Effector CD4-positive, alpha-beta T cell (primary cell): ENCODE results near the gene LRP5.
"Not testable (repeated sequence)": the region's sequence is repeated elsewhere in the genome, so short reads cannot be mapped to it uniquely, and the experiment has no call there.

Experiments used
- DNase-seq: peaks from one replicate; pipeline ENCODE4 v3.0.0-alpha.2; 2020

Gene LRP5

DNA sequence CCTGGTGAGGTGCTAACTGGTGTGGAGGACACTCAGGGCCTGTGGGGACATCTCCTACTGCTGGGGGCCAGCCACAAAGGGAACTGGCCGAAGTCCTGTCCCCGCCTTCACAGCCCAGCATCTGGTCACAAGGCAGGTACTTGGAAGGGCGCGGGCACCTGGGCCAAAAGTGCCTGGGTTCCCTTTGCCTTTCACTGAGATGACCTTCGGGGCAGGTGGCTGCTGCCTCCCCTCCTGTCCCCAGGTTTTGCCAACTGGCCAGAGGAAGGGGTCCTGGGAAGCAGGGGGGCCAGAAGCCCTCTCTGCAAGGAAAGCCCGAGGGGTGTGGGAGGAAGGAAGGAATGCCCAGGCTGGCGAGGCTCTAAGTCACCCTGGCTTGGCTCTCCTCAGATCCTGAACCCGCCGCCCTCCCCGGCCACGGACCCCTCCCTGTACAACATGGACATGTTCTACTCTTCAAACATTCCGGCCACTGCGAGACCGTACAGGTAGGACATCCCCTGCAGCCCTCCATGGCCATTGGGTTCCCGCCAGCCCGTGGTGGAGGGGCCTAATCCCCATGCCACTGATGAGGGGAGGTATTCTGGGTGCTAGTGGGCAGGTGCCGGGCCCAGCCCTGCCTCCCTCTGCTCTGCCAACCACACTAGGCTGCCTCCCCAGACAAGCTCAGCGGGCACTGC is 133.8 kb downstream of the LRP5 start:
- no peak for DNase-seq

DNA sequence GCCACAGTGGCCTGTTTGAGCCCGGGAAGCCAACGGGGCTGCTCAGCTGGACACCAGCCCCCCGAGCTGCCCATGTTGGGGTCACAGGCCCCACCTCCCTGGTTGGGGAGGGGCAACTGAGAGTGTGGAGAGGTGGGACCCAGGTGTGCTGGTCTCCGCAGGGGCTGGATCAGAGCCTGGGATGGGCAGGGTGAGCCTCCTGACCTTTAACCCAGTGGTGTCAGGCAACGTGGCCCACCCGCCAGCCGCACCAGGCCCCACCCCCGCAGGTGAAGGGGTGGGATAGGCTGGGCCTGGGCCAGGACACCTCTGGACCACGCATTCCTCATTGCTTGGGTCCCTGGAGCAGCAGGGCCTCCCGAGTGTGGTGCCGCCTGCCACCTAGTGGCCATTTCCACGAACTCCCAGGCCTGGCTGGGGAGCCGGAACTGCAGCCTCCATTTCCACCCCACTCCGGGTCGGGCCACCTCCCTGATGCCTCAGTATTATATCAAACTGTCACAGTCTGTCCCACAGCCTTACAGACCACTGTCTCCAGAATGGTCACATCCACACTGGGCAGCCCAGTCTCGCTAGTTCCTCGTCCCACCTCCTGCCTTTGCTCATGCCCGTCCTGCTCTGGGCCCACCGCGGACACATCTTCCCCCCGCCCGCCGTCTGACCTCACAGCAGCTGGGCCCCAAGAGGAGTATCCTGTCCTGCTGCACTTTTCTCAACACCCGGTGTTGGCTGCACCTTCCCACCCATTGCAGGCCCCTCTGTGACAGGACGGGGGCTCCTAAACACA is 134.8 kb downstream of the LRP5 start:
- peak; percentile 73 for DNase-seq

DNA sequence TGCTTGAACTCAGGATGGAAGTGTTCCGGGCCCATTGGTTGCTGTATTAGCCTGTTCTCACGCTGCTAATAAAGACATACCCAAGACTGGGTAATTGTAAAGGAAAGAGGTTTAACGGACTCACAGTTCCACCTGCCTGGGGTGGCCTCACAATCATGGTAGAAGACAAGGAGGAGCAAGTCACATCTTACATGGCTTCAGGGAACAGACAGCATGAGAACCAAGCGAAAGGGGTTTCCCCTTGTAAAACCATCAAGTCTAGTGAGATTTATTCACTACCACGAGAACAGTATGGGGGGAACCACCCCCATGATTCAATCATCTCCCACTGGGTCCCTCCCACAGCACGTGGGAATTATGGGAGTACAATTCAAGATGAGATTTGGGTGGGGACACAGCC is 135.5 kb downstream of the LRP5 start:
- not testable (repeated sequence) for DNase-seq

DNA sequence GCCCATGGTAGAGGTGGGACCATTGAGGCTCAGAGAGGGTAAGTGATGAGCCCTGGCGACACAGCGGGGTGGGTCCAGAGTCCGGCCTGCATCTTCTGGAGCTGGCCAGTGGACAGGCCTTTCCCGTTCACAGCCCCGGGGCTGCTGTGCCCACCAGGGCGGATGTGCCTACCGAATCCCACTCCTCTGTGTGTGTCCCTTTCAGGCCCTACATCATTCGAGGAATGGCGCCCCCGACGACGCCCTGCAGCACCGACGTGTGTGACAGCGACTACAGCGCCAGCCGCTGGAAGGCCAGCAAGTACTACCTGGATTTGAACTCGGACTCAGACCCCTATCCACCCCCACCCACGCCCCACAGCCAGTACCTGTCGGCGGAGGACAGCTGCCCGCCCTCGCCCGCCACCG is 136.2 kb downstream of the LRP5 start:
- DNase-seq: no peak

DNA sequence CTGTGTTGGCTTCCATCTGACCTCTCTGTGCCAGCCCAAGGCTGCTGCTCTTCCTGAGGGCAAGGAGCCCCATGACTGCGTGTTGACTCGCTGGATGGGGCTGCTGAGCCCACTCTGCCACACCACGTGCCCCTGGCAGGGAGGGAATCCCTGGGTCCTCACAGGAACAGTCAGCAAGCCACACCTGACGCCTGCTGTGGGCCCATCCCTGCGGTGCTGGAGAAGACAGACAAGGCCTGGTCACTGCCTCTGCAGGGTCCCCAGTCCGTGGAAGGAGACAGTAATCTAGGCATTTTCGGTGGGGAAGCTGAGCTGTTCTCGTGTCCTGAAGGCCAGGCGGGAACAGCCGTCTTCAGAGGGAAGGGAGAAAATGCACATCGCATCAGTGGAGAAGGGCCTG is 137.6 kb downstream of the LRP5 start:
- no peak for DNase-seq

DNA sequence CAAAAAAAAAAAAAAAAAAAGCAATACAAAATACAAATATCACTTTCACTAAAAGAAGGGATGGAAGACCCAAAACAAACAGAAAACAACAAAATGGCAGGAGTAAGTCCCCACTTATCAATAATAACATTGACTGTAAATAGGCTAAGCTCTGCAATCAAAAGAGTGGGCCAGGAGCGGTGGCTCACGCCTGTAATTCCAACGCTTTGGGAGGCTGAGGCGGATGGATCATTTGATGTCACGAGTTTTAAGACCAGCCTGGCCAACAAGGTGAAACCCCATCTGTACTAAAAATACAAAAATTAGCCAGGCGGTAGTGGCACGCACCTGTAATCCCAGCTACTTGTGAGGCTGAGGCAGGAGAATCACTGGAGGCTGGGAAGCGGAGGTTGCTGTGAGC is 138.3 kb downstream of the LRP5 start:
- DNase-seq: no peak

DNA sequence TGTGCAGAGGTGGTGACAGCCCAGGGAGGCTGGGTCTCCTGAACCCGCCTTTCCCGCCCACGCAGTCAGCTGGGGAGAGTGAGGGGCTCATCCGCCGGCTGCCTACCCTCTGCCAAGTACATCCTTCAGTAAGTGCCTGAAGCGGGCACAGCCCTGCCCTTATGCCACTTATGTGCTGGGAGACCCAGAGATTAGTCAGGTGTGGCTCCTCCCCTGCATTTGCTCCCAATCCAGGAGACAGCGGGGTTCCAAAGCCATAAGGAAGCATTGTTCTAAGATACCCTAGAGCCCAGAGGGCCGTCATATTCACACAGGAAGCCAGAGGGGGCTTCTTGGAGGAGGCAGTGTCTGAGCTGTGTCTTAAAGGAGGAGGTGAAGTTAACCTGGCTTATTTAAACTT is 142.4 kb downstream of the LRP5 start:
- no peak for DNase-seq

DNA sequence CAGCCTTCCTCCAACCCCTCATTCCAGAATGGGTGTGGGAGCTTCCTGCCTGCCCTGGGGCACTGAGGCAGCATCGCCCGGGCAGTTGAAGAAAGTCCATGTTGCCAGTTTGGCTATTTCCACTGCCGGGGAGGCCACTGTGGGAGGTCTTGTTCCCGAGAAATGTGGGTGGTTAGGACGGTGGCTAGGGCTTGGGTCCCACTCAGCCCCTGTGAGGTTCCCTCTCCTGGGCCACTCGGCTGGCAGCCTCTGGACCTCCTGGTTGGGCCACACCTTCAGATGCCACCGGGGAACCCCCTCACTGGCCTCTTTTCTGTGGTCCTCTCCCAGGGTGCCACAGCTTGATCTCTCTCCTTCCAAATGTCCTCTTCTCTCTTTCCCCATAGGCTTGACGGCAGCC is 143.1 kb downstream of the LRP5 start:
- DNase-seq: no peak

DNA sequence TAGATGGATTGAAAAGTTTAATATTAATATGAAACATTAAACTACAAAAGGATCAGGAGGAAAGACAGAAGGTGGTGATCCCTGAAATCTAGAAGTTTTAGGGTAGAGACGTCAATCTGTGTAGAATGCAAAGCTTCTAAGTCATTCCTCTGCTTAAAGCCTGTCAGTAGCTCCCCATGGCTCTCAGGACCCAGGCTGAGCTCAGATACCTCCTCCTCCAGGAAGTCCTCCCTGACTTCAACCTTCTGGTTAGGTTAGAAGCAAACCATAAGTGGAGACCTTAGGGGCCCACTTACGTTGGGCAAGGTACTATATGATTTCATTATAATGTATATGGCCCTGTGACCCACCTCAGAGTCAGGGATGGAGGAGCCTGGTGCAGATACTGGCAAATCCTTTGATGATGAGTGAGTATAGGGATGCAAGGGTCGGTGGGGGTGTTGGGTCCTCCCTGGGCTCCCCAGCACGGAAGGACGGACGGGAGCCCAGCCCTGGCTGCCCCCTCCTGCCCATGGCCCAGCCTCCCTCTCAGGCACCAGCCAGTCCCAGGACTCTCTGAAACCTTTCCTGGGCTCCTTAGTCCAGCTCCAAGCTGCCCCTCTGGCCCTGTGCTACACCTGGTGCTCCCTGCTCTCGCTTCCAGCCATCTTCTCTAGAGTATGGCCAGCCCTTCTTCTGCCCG is 145.0 kb downstream of the LRP5 start:
- DNase-seq: no peak

DNA sequence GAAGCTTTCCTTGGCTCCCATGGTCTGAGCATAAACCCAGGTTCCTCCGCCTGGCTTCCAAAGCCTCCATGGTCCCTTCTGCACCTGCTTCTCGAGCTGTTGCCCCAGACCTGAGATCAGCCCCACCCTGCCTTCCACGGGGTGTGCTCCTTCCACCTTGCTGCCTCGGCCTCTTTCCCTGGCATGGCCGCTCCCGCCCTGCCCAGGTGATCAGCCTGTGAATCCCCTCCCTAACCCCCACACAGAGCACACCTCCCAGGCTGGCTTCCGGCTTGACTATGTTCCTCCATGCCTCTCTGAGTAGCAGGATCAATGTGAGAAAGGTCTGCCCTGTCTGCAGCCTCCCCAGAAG is 145.5 kb downstream of the LRP5 start:
- DNase-seq: no peak

DNA sequence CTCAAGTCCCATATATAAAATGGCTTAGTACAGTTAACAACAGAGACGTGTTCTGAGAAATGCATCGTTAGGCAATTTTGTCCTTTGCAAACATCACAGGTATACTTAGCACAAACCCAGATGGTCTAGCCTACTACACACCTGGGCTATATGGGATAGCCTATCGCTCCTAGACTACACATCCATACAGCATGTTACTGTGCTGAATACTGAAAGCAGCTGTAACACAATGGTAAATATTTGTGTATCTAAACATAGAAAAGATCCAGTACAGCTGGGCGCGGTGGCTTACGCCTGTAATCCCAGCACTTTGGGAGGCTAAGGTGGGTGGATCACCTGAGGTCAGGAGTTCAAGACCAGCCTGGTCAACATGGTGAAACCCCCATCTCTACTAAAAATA is 145.9 kb downstream of the LRP5 start:
- not testable (repeated sequence) for DNase-seq

DNA sequence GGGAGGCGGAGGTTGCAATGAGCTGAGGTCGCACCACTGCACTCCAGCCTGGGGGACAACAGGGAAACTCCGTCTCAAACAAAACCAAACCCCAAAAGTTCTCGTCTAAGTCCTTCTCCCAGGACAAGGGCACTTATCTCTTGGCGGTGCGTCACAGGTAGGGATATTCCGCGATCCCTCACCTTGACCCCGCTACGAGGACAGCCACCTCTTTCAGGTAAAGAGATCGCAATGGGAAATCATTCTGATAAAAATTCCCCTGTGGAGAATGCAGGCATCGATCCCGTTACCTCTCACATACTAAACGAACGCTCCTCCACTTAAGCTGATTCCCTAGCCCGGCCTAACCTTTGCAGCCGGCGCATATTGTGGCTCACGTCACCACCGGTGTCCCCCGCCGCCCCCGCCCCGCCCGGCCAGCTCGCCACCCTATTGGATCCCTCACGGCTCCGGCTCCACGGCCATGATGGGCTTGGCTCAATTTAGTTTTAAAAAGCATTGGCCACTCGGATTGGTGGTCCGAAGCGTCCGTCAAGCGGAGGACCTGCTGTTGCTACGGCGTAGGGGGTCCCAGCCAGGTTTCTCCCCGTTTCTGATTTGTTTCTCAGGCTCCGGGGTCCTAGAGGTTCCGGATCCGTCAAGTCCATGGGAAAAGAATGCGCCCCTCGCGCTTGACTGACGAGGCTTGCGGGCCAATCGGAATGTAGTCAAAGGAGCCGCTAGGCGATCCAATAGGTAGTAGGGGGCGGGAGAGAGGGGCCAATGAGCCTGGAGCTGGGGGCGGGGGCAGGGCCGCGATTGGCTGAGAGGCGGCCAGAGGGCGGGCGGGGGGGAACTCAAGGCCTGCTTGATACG is 147.7 kb downstream of the LRP5 start:
- DNase-seq: peak; percentile 93

DNA sequence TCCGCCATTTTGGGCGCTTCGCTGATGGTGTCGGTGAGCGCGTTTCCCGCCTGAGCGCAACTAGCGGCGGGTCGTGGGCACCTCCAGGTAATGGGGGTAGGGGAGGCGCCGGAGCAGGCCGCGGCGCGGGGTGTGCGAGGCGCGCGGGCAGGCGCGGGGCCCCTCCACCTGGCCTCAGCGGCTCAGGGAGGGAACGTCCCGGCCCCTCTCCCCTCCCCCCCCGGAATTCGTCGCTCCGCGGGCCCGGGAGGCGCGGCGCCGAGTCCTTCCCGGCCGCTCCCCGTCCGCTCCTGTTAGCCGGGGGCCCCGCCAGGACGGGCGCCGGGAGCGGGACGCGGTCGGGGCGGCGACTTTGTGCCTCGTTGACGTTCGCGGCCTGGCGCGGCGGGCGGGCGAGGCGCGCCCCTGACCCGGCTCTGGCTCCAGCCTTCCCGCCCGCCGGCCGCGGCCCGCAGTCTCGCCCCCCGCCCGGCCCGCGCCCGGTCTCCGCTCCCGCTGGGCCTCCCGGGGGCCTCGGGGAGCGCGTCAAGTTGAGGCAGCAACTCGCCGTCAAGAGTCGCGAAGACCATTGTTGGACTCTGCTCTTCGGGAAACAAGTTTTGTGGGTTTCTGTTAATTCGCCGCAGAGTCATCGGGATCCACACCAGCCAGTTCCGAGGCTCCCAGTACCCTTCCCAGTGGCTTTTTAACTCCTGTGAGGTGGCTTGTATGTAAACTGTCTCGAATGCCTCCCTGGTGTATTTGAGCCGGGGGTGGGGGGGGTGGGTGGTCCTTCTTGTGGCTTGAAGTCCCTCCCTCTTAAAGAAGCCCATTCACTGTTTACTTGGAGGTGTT is 148.6 kb downstream of the LRP5 start, which contains the start of gene PPP6R3:
Gene PPP6R3, plus strand, starts transcription at position 12 of the 834 bp plus-strand sequence. CDS start 76,913 bp downstream, outside the sequence.
- DNase-seq: no peak

DNA sequence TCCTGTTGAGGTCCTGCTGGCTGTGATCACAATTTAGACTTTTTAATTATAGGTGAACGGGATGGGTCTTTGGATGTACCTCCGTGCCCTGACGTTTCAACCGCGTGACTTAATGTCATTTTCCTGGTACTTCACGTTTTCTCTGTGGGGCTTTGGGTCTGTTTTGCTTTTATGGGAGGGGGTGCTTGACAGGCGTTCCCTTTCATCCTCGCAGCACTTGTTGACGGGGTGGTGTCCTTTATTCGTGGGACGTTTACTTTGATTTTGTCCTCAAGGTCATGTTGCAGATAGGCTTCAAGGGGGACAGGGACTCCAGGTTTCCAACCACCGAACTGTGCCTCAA is 149.2 kb downstream of the LRP5 start:
- no peak for DNase-seq

DNA sequence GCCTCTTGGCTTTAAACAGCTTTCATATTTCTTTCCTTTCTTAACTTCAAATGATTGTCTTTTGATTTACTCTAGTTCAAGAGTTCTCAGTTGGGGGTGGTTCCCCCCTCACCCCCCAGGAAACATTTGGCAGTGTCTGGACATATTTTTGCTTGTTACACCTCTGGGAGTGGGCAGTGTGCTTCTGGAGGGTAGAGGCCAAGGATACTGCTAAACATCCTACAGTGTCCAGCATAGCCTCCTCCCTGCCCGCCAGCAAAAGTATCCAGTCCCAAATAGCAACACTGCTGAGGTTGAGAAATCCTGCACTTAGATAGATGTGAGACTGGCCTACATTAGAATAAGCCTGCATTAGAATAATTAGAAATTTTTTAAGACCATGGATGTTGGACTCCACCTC is 151.3 kb downstream of the LRP5 start:
- DNase-seq: no peak

DNA sequence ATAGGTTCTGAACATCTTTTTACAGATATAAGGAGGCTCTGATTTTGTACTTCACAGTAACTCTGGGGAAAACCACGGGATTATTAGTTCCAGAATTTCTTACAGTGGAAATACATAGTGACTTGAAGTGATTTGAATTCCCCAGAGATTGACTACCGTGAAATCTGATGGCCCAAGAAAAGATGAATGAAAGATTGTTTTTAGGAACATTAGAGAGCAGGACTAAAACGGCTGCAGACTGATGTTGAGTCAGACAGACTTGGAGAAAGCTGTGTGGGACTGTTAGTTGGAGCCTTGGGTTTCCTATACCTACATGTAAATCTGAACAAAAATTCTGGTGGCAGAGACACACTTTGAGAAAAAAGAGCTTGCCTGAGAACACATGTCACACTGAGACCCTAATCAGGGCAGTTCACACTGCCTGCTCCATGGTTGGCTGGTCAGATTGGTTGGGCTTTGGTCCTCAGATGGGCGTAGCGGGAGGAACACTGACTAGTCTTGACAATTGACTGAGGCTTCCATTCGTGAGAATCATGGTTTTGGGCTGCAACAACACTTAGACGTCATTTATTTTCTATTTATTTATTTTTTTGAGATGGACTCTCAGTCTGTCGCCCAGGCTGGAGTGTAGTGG is 154.9 kb downstream of the LRP5 start:
- no peak for DNase-seq

DNA sequence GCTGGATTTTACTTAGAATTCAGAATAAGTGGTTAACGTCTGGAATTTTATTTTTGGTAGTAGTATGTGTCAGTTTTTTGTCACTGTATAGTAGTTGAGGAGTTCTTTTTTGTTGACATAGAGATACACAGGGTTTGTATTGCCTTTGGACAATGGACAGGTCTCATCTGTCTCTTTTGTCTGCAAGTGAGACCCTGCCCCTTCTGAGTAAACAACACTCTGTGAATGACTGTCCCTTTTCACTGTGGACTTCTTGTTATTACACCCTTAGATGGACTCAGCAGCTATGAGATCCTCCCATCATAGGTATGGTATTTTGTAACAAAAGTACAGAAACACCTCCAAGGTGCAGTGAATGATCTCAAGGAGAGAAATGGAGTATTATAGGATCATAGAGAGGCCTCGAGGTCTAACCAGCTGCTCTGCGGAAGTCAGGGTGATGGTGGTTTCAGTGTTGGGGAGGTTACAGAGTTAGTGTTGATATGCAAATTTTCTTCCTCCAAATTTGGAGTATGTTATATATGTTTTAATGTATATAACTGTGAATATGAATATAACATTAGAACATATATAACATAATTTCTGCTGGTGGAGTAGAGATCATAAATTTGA is 155.9 kb downstream of the LRP5 start:
- no peak for DNase-seq

DNA sequence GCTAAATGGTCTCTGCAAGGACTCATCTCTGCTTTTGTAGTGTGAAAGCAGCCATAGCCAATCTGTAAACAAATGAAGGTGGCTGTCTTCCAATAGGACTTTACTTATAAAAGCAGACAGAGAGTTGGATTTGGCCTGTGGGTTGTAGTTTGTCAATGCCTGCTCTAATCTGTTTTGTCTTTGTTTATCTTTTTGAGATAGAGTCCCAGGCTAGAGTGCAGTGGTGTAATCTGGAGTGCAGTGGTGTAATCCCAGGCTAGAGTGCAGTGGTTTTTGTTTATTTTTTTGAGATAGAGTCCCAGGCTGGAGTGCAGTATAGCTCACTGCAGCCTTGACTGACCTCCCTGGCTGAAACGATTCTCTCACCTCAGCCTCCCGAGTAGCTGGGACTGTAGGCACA is 156.7 kb downstream of the LRP5 start:
- DNase-seq: no peak

DNA sequence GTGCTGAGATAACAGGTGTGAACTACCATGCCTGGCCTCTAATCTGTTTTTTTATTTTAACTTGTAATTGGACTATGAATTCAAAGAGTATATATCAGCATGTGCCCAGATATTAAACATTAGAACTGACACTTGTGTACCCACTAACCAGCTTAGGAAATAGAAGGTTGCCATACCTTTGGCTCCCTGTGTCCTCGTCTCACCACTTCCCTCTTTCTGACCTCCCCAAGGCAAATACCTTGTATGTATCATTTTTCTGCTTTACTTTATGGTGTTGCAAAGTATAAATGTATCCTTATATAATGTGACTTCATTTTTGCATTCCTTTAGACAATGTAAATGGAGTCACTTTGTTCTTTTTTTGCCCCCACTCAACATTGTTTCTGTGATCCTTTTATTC is 157.3 kb downstream of the LRP5 start:
- no peak for DNase-seq

DNA sequence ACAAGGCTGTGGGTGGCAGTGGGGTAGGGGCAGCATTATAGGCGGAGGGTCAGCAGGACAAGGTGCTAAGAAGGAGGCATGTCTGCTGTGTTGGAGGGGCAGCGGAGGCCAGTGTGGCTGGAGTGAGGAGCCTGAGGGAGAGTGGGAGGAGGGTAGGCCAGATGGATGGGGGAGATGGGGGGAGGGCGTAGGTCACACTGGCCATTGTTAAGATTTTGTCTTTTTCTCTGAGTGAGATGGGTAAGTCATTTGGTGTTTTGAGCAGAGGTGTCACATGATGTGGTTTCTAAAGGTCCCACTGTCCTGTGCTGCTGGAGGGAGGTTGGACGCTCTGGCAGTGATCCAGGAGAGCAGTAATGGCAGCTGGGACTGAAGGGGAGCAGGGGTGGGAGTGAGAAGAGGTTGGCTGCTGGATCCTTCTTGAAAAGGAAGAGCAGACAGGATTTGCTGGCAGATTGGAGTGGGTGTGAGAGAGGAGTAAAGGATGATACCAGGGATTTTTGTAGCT is 158.0 kb downstream of the LRP5 start:
- no peak for DNase-seq
